ENCODE measurements around the gene PCDHGA3.
"Not testable (repeated sequence)": the region's sequence is repeated elsewhere in the genome, so short reads cannot be mapped to it uniquely, and the experiment has no call there.

PCDHGA3 gene

GRCh38 chr5:141349917-141350619, 6.4 kb downstream of the PCDHGA3 start, which contains the start of gene PCDHGB1:
Gene PCDHGB1, plus strand, starts transcription at chr5:141350099. Its CDS starts 162 bp downstream, at chr5:141350261.
- DNase-seq: peak; percentile 1 to 52

GRCh38 chr5:141351591-141351990, 8.0 kb downstream of the PCDHGA3 start:
- no peak for DNase-seq

- DNase-seq: no peak
These were observed 11.4 kb downstream of the PCDHGA3 start, which contains the start of gene PCDHGA4 for GRCh38 chr5:141354900-141355469. Gene PCDHGA4, plus strand, starts transcription at chr5:141355021. Its CDS starts 87 bp downstream, at chr5:141355108.

DNA sequence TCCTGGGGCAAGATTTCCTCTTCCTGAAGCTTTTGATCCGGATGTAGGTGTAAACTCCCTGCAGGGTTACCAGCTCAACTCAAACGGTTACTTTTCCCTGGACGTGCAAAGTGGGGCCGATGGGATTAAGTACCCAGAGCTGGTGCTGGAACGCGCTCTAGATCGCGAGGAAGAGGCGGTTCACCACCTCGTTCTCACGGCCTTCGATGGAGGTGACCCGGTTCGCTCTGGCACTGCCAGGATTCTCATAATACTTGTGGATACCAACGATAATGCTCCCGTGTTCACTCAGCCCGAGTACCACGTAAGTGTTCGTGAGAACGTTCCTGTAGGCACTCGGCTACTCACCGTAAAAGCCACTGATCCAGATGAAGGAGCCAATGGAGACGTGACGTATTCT, 12.0 kb downstream of the PCDHGA3 start:
- DNase-seq: no peak

DNA sequence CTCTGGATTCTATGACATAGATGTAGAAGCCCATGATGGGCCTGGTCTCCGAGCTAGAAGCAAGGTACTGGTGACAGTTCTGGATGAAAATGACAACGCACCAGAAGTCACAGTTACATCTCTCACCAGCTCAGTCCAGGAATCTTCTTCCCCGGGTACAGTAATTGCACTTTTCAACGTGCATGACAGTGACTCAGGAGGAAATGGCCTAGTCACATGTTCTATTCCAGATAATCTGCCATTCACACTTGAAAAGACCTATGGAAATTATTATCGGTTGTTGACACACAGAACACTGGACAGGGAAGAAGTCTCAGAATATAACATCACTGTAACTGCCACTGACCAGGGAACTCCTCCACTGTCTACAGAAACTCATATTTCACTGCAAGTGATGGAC, 12.5 kb downstream of the PCDHGA3 start:
- no peak for DNase-seq

- no peak for DNase-seq
These were observed 13.3 kb downstream of the PCDHGA3 start for GRCh38 chr5:141356950-141357349.

DNA sequence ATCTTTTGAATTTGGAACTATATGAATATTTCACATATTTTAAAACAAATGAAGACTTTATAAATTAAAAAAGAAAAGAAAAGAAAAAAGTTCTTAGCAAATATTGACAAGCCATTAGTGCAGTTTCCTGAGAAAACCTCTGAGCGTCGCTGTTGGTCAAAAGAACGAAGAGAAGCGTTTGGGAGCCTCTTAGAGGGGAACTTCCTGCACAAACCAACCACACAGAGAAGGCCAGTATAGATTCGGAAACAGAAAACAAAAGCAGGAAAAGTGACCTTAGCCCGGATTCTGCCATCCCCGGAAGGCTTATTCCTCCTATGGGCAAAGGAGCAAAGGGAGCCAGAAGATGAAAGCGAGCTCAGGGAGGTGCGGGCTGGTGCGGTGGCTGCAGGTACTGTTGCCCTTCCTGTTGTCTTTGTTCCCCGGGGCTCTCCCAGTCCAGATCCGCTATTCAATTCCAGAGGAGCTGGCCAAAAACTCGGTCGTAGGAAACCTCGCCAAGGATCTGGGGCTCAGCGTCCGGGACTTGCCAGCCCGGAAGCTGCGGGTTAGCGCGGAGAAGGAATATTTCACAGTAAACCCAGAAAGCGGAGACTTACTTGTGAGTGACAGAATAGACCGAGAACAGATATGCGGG, 16.3 kb downstream of the PCDHGA3 start, which contains the start of gene PCDHGB2:
Gene PCDHGB2, plus strand, starts transcription at position 205 of the 637 bp plus-strand sequence. Its CDS starts 142 bp downstream, at position 347.
- peak; percentile 62 to 64 for DNase-seq

GRCh38 chr5:141360685-141361084, 17.1 kb downstream of the PCDHGA3 start:
- no peak for DNase-seq

DNA sequence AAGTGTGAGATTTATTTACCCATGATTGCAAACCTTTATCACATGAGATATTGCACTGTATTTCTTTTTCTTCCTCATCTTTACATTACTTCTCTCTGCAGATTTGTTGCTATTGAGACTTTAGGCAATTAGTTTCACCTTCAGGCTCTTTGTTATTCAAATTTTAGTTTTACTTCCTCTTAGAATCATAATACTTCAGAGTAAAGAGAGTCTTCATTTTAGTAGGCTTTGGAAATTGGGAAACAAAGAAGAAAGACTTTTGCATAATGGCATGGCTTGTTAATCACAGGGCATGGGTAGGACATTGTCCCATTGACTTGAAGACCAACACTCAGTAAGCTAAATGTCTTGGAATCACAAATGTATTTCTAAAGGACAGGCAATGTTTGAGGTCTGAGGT, 19.1 kb downstream of the PCDHGA3 start:
- no peak for DNase-seq

- no peak for DNase-seq
These were observed 20.5 kb downstream of the PCDHGA3 start, which contains the start of gene PCDHGA5 for GRCh38 chr5:141363952-141364660. Gene PCDHGA5, plus strand, starts transcription at chr5:141364162. Its CDS starts 169 bp downstream, at chr5:141364331.

GRCh38 chr5:141366016-141366896, 22.6 kb downstream of the PCDHGA3 start:
- DNase-seq: no peak

DNA sequence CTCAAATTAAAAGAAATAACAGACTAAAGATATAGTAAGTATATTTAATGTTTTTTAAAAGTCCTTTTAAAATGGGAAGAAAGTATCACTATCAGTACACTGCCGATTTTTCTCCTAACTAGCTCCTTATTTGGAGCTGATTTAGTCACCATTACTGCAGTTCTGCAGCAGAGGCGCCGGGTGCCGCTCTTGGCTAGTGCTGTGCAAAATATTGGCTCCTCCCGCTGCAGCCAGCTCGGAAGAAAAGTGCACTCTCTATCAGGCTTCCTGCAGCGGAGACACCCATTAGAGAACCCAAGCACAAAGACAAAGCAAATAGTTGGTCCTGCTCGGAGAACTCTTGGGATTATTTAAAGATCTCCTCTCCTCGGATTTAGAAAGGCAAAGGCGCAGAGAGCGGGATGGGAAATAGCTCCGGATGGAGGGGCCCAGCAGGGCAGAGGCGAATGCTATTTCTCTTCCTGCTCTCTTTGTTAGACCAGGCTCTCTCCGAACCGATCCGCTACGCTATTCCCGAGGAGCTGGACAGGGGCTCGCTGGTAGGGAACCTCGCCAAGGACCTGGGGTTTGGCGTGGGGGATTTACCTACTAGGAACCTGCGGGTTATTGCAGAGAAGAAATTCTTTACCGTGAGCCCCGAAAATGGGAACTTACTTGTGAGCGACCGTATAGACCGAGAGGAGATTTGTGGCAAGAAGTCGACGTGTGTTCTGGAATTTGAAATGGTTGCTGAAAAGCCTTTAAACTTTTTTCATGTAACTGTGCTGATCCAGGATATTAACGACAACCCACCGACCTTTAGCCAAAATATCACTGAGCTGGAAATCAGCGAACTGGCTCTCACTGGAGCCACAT, 26.6 kb downstream of the PCDHGA3 start, which contains the start of gene PCDHGB3:
Gene PCDHGB3, plus strand, starts transcription at position 249 of the 855 bp plus-strand sequence. Its CDS starts 153 bp downstream, at position 402.
- no peak for DNase-seq

- DNase-seq: no peak
These were observed 28.2 kb downstream of the PCDHGA3 start for GRCh38 chr5:141371572-141372475.

GRCh38 chr5:141373673-141374317, 30.2 kb downstream of the PCDHGA3 start, which contains the start of gene PCDHGA6:
Gene PCDHGA6, plus strand, starts transcription at chr5:141373891. Its CDS starts 193 bp downstream, at chr5:141374084.
- no peak for DNase-seq

GRCh38 chr5:141374627-141375026, 31.0 kb downstream of the PCDHGA3 start:
- no peak for DNase-seq

GRCh38 chr5:141375444-141376155, 32.0 kb downstream of the PCDHGA3 start:
- DNase-seq: not testable (repeated sequence)

GRCh38 chr5:141382469-141383294, 39.1 kb downstream of the PCDHGA3 start, which contains the start of gene PCDHGA7:
Gene PCDHGA7, plus strand, starts transcription at chr5:141382742. Its CDS starts 158 bp downstream, at chr5:141382900.
- DNase-seq: no peak

Measured in NCI-H446 (cell line).